Hepatocyte (in vitro differentiated cells): ENCODE data around the gene MED13L. TPM values are rescaled to one million over a fixed set of nuclear protein-coding genes. Genes with fewer than 3 reads are reported as not detected.

Experiments used
- DNase-seq: peaks from one replicate; pipeline ENCODE4 v3.0.0-alpha.2; 2016; ENCODE audit warnings: low spot score
- H2AFZ ChIP-seq: fragments of 200-600 bp; sonication (generic); 2 replicates; pipeline ENCODE4 v1.6.0; 2016; ENCODE audit warnings: antibody characterized with exemption, mild to moderate bottlenecking
- H3K27ac ChIP-seq: fragments of 200-600 bp; sonication (generic); 2 replicates; pipeline ENCODE4 v1.5.1; 2016; ENCODE audit warnings: mild to moderate bottlenecking
- H3K27me3 ChIP-seq: fragments of 200-600 bp; sonication (generic); 2 replicates; pipeline ENCODE4 v1.6.1; 2016
- H3K36me3 ChIP-seq: fragments of 200-600 bp; sonication (generic); replicated peaks from 2 replicates; pipeline ENCODE4 v1.5.1; 2016; ENCODE audit warnings: low read depth; ENCODE audit not compliant: insufficient read depth
- H3K4me1 ChIP-seq: fragments of 200-600 bp; sonication (generic); 2 replicates; pipeline ENCODE4 v1.5.1; 2016; ENCODE audit warnings: mild to moderate bottlenecking, moderate library complexity; ENCODE audit not compliant: insufficient read depth
- H3K4me2 ChIP-seq: fragments of 200-600 bp; sonication (generic); 2 replicates; pipeline ENCODE4 v1.6.0; 2016
- H3K4me3 ChIP-seq: fragments of 200-600 bp; sonication (generic); 2 replicates; pipeline ENCODE4 v1.5.1; 2016; ENCODE audit warnings: mild to moderate bottlenecking
- H3K79me2 ChIP-seq: fragments of 200-600 bp; sonication (generic); 2 replicates; pipeline ENCODE4 v1.6.0; 2017; ENCODE audit warnings: mild to moderate bottlenecking
- H3K9me2 ChIP-seq: fragments of 200-600 bp; sonication (generic); replicated peaks from 2 replicates; pipeline ENCODE4 v1.6.0; 2017; ENCODE audit warnings: mild to moderate bottlenecking; ENCODE audit not compliant: insufficient read depth
- H3K9me3 ChIP-seq: fragments of 200-600 bp; sonication (generic); 2 replicates; pipeline ENCODE4 v1.5.1; 2016; ENCODE audit warnings: low read depth, mild to moderate bottlenecking
- H4K20me1 ChIP-seq: fragments of 200-600 bp; sonication (generic); 2 replicates; pipeline ENCODE4 v1.6.0; 2016; ENCODE audit warnings: mild to moderate bottlenecking; ENCODE audit not compliant: insufficient read depth, poor library complexity, severe bottlenecking
- CTCF ChIP-seq: fragments of 200-600 bp; sonication (generic); IDR thresholded peaks from 2 replicates; pipeline ENCODE4 v1.5.1; 2016; ENCODE audit warnings: antibody characterized with exemption, mild to moderate bottlenecking; ENCODE audit not compliant: poor library complexity
- EZH2 ChIP-seq: fragments of 200-600 bp; sonication (generic); IDR thresholded peaks from 2 replicates; pipeline ENCODE4 v1.6.1; 2016; ENCODE audit warnings: antibody characterized with exemption, mild to moderate bottlenecking, borderline replicate concordance
- EZH2phosphoT487 ChIP-seq: fragments of 200-600 bp; sonication (generic); IDR thresholded peaks from one replicate; pipeline ENCODE4 v1.6.1; 2018; ENCODE audit warnings: antibody characterized with exemption, mild to moderate bottlenecking, low read depth, moderate library complexity; ENCODE audit not compliant: unreplicated experiment, severe bottlenecking
- WGBS: methylation state at CpG from one replicate; pipeline ENCODE4 v1.1.6; 2016; ENCODE audit warnings: low lambda C conversion rate; ENCODE audit errors: missing lambda C conversion rate; 5-methylcytosine and 5-hydroxymethylcytosine counted together
- polyA plus RNA-seq: library from polyadenylated mRNA; unstranded; fragments of >200 nt; fragmentation: Nextera tagmentation; extraction: Ambion mirVana; gene quantifications from 2 replicates; pipeline ENCODE4 v1.2.1, GENCODE V29; 2016
- total RNA-seq: library from RNA; depleted of rRNA; stranded (reverse); fragments of >200 nt; gene quantifications from 2 replicates; pipeline ENCODE4 v1.2.3, GENCODE V29; 2014

MED13L gene
- total and polyA plus RNA-seq, 2 experiments from 2014 or later, result 23.7 to 135 TPM

GRCh38 chr12:116278279-116278626 lies 760 bp upstream of the MED13L start:
- TF ChIP-seq EZH2phosphoT487 (no peak), EZH2 (no peak), CTCF (no peak)
- WGBS, result 62% methylated on average over 8 of the region's 8 CpGs
- peak overlapping the region; percentile 89 for H3K4me2 ChIP-seq
- no peaks in the 10 kb centered on the region for H3K9me2 ChIP-seq
- no peak for DNase-seq
- peak overlapping the region; percentile 65 for H2AFZ ChIP-seq
- peak overlapping the region; percentile 35 for H3K27ac ChIP-seq
- H3K4me3 ChIP-seq, result no peak overlapping the region
- H4K20me1 ChIP-seq, result peaks cover 33% of the 10 kb centered on the region
- peaks cover 11% of the 10 kb centered on the region for H3K4me1 ChIP-seq
- no peaks in the 10 kb centered on the region for H3K27me3 ChIP-seq
- H3K9me3 ChIP-seq, result no peaks in the 10 kb centered on the region
- H3K79me2 ChIP-seq, result peaks cover 36% of the 10 kb centered on the region
- no peaks in the 10 kb centered on the region for H3K36me3 ChIP-seq

- TF ChIP-seq EZH2 (no peak), CTCF (peak; percentile 1), EZH2phosphoT487 (no peak)
- Histone ChIP-seq H3K4me2 (peak overlapping the region; percentile 85), H3K36me3 (no peaks in the 10 kb centered on the region), H2AFZ (peak overlapping the region; percentile 32), H3K9me2 (no peaks in the 10 kb centered on the region), H3K27ac (peak overlapping the region; percentile 95), H4K20me1 (peaks cover 47% of the 10 kb centered on the region), H3K27me3 (no peaks in the 10 kb centered on the region), H3K4me1 (peaks cover 14% of the 10 kb centered on the region), H3K9me3 (no peaks in the 10 kb centered on the region), H3K79me2 (peaks cover 50% of the 10 kb centered on the region), H3K4me3 (peak overlapping the region; percentile 93)
- peak; percentile 89 for DNase-seq
- 3% methylated on average over 24 of the region's 104 CpGs for WGBS
Observed at GRCh38 chr12:116276652-116277466, 634 bp downstream of the MED13L start.

- H3K27ac ChIP-seq, result no peak overlapping the region
- peaks cover 14% of the 10 kb centered on the region for H3K4me1 ChIP-seq
- no peaks in the 10 kb centered on the region for H3K27me3 ChIP-seq
- no peaks in the 10 kb centered on the region for H3K9me2 ChIP-seq
- no peak for TF ChIP-seq EZH2phosphoT487
- TF ChIP-seq EZH2, result no peak
- TF ChIP-seq CTCF, result no peak
- WGBS, result 27% methylated on average over 5 of the region's 5 CpGs
- H4K20me1 ChIP-seq, result peaks cover 66% of the 10 kb centered on the region
- H3K36me3 ChIP-seq, result no peaks in the 10 kb centered on the region
- no peak overlapping the region for H2AFZ ChIP-seq
- H3K9me3 ChIP-seq, result no peaks in the 10 kb centered on the region
- H3K4me3 ChIP-seq, result peak overlapping the region; percentile 93
- peak overlapping the region; percentile 85 for H3K4me2 ChIP-seq
- no peak for DNase-seq
- peaks cover 71% of the 10 kb centered on the region for H3K79me2 ChIP-seq
Observed at GRCh38 chr12:116274551-116275375, 2.7 kb downstream of the MED13L start.
